CD4-positive, alpha-beta memory T cell (primary cell): ENCODE results near the gene CDK2. TPM values are rescaled to one million over a fixed set of nuclear protein-coding genes. Genes with fewer than 3 reads are reported as not detected.
A peak's percentile ranks its signal among the peaks of the same experiment; 100 is the strongest.
"Not testable (repeated sequence)": the region's sequence is repeated elsewhere in the genome, so short reads cannot be mapped to it uniquely, and the experiment has no call there.

Experiments
- CTCF ChIA-PET: fragments of 350-600 bp; sonication (Branson Sonifier 250); formaldehyde crosslinking; loops from one replicate; lab custom pipeline; 2021; ENCODE audit warnings: inconsistent platforms; ENCODE audit not compliant: partially characterized antibody; lab: Charles Lee
- POLR2A ChIA-PET: fragments of 350-600 bp; sonication (Branson Sonifier 250); formaldehyde crosslinking; loops from one replicate; lab custom pipeline; 2021; ENCODE audit not compliant: partially characterized antibody; lab: Charles Lee
- DNase-seq, 5 donors: peaks; one replicate each; pipeline versions ENCODE4 v3.0.0 to v3.0.0-alpha.2; 2020 to 2022; ENCODE audit warnings: mixed read lengths in 1 of 5
- H3K27ac ChIP-seq: one replicate; pipeline ENCODE4 v1.7.0; 2013; ENCODE audit warnings: low read depth, low read length
- H3K27me3 ChIP-seq: 2 replicates; pipeline ENCODE4 v1.7.0; 2013; ENCODE audit warnings: mild to moderate bottlenecking, low read length, moderate library complexity; ENCODE audit not compliant: insufficient read depth
- H3K36me3 ChIP-seq: 2 replicates; pipeline ENCODE4 v1.7.0; 2013; ENCODE audit warnings: mild to moderate bottlenecking, low read length, moderate library complexity; ENCODE audit not compliant: insufficient read depth
- H3K4me1 ChIP-seq: 2 replicates; pipeline ENCODE4 v1.7.0; 2013; ENCODE audit warnings: mild to moderate bottlenecking, low read length, moderate library complexity; ENCODE audit not compliant: insufficient read depth
- H3K4me3 ChIP-seq, 2 donors: one replicate each; pipeline ENCODE4 v1.7.0; 2013; ENCODE audit warnings: low read length in 2 of 2, mild to moderate bottlenecking in 1 of 2
- H3K9me3 ChIP-seq, 2 donors: one replicate each; pipeline ENCODE4 v1.7.0; 2013; ENCODE audit warnings: low read length in 2 of 2, control low read depth in 1 of 2; ENCODE audit not compliant: control insufficient read depth in 1 of 2
- H3K27ac Mint-ChIP-seq, 7 donors: one replicate each; pipeline ENCODE4 v1.8.0; 2020 to 2021; ENCODE audit warnings: mixed read lengths in 7 of 7, mild to moderate bottlenecking in 6 of 7, inconsistent platforms in 3 of 7, moderate library complexity in 3 of 7
- H3K27me3 Mint-ChIP-seq, 2 donors: one replicate each; pipeline ENCODE4 v1.8.0; 2020 to 2021; ENCODE audit warnings: mixed read lengths in 2 of 2
- H3K36me3 Mint-ChIP-seq, 2 donors: one replicate each; pipeline ENCODE4 v1.8.0; 2020 to 2021; ENCODE audit warnings: mixed read lengths in 2 of 2, inconsistent platforms in 1 of 2, mild to moderate bottlenecking in 1 of 2
- H3K4me1 Mint-ChIP-seq, 4 donors: one replicate each; pipeline ENCODE4 v1.8.0; 2020 to 2021; ENCODE audit warnings: mixed read lengths in 4 of 4, mild to moderate bottlenecking in 1 of 4
- H3K4me3 Mint-ChIP-seq, 8 donors: one replicate each; pipeline ENCODE4 v1.8.0; 2020 to 2021; ENCODE audit warnings: mixed read lengths in 8 of 8, mild to moderate bottlenecking in 7 of 8, moderate library complexity in 6 of 8, inconsistent platforms in 3 of 8
- H3K9me3 Mint-ChIP-seq, 8 donors: one replicate each; pipeline ENCODE4 v1.8.0; 2020 to 2021; ENCODE audit warnings: mixed read lengths in 8 of 8, mild to moderate bottlenecking in 5 of 8, inconsistent platforms in 3 of 8, moderate library complexity in 1 of 8
- intact Hi-C: fragments of 100-400 bp; cut with micrococcal nuclease; formaldehyde crosslinking; loops from one replicate; pipeline ENCODE4 v1.15.1; 2023
- polyA plus RNA-seq, 2 donors: library from polyadenylated mRNA; unstranded; fragments of 300-500 nt; fragmentation: Illumina TruSeq; gene quantifications; one replicate each; pipeline ENCODE4 v1.2.3, GENCODE V29; 2021
- total RNA-seq, 2 experiments: library from RNA; stranded (reverse); gene quantifications; one replicate each; pipeline ENCODE4 v1.2.3, GENCODE V29; 2021

The CDK2 gene
- total and polyA plus RNA-seq, 4 experiments from 2014 or later, result 4.7 to 21.5 (median 11.6) TPM

GRCh38 chr12:55973599-55974307 lies 7.1 kb downstream of the CDK2 start, which contains the start of gene RAB5B:
TSS of gene RAB5B (plus strand) at chr12:55974078. CDS start at chr12:55986961, 12,883 bp downstream.
- Histone ChIP-seq H3K9me3 (no peaks in the 10 kb centered on the region), H3K27me3 (no peaks in the 10 kb centered on the region), H3K4me3 (peak within 1 kb of the TSS; percentile 60 to 73), H3K36me3 (no peaks in the 10 kb centered on the region), H3K27ac (peak within 1 kb of the TSS; percentile 87), H3K4me1 (peaks cover 37% of the 10 kb centered on the region)
- no peak within 1 kb of the TSS for H3K4me3 Mint-ChIP-seq
- peak; percentile 95 to 100 (median 99) for DNase-seq
- ChIA-PET POLR2A (interaction anchor here (0.5 to 3.8 kb wide), 60 partner anchors 8 to 703 kb away, joined by 3 to 155 read pairs (median 5); partner anchors contain the start of genes BLOC1S1, COQ10A, DGKA and DNAJC14), CTCF (interaction anchor here (0.7 to 2.5 kb wide), 19 partner anchors 15 to 248 kb away, joined by 3 to 15 read pairs (median 4); partner anchors contain the start of genes DGKA, DNAJC14, ORMDL2 and PA2G4)
- no peak within 1 kb of the TSS for H3K27ac Mint-ChIP-seq
- intact Hi-C loops, result loop anchor here (1.0 to 2.0 kb wide), 8 partner anchors 17 to 156 kb away; partner anchors contain the start of genes DNAJC14, PA2G4, RPL41 and RPS26
- peaks cover 14 to 30% (median 23%) of the 10 kb centered on the region in 4 donors for H3K4me1 Mint-ChIP-seq
- H3K36me3 Mint-ChIP-seq, result peaks cover 0 to 10% of the 10 kb centered on the region in 2 donors
- no peaks in the 10 kb centered on the region for H3K27me3 Mint-ChIP-seq
- no peaks in the 10 kb centered on the region for H3K9me3 Mint-ChIP-seq

- ChIA-PET POLR2A (interaction anchor here (0.5 to 3.8 kb wide), 58 partner anchors 9 to 671 kb away, joined by 3 to 155 read pairs (median 5); partner anchors contain the start of genes BLOC1S1, COQ10A, DGKA and DNAJC14), CTCF (interaction anchor here (0.9 to 2.5 kb wide), 15 partner anchors 16 to 248 kb away, joined by 3 to 15 read pairs (median 5); partner anchors contain the start of genes DGKA, ORMDL2, PA2G4 and RNF41)
- peaks cover 17 to 36% (median 27%) of the 10 kb centered on the region in 4 donors for H3K4me1 Mint-ChIP-seq
- H3K9me3 Mint-ChIP-seq, result no peaks in the 10 kb centered on the region
- no peak overlapping the region for H3K27ac Mint-ChIP-seq
- H3K4me3 Mint-ChIP-seq, result no peak overlapping the region
- Histone ChIP-seq H3K27ac (peak overlapping the region; percentile 87), H3K27me3 (no peaks in the 10 kb centered on the region), H3K4me1 (peaks cover 38% of the 10 kb centered on the region), H3K9me3 (no peaks in the 10 kb centered on the region), H3K4me3 (peak overlapping the region; percentile 60 to 73), H3K36me3 (no peaks in the 10 kb centered on the region)
- no peak for DNase-seq
- intact Hi-C loops, result loop anchor here (2.0 kb wide), 1 partner anchor 22 kb away; the partner anchor contains the start of gene SUOX
- H3K27me3 Mint-ChIP-seq, result no peaks in the 10 kb centered on the region
- H3K36me3 Mint-ChIP-seq, result peaks cover 3 to 16% of the 10 kb centered on the region in 2 donors
Measured at GRCh38 chr12:55974308-55974730, 7.7 kb downstream of the CDK2 start.

GRCh38 chr12:55978393-55978792 lies 11.8 kb downstream of the CDK2 start:
- ChIA-PET CTCF (interaction anchor here (0.9 to 1.8 kb wide), 2 partner anchors 17 to 18 kb away, joined by 4 to 6 read pairs; partner anchors contain the start of gene SUOX), POLR2A (interaction anchor here (0.7 to 1.8 kb wide), 2 partner anchors 23 to 48 kb away, joined by 3 to 12 read pairs; no protein-coding TSS in a partner anchor)
- H3K9me3 ChIP-seq, result no peaks in the 10 kb centered on the region
- Mint-ChIP-seq H3K4me3 (no peak overlapping the region), H3K9me3 (no peaks in the 10 kb centered on the region), H3K36me3 (peaks cover 15 to 44% of the 10 kb centered on the region in 2 donors), H3K4me1 (peaks cover 27 to 43% (median 32%) of the 10 kb centered on the region in 4 donors), H3K27ac (peak overlapping the region in 1 of 7 donors; percentile 22), H3K27me3 (no peaks in the 10 kb centered on the region)
- no peaks in the 10 kb centered on the region for H3K27me3 ChIP-seq
- intact Hi-C loops, result no loop called here
- no peak for DNase-seq
- peaks cover 13% of the 10 kb centered on the region for H3K36me3 ChIP-seq
- H3K4me1 ChIP-seq, result peaks cover 33% of the 10 kb centered on the region
- no peak overlapping the region for H3K4me3 ChIP-seq
- no peak overlapping the region for H3K27ac ChIP-seq

- peak overlapping the region in 2 of 7 donors; percentile 41 to 89 for H3K27ac Mint-ChIP-seq
- H3K27me3 Mint-ChIP-seq, result no peaks in the 10 kb centered on the region
- H3K4me3 Mint-ChIP-seq, result no peak overlapping the region
- peaks cover 20 to 50% of the 10 kb centered on the region in 2 donors for H3K36me3 Mint-ChIP-seq
- DNase-seq, result no peak
- H3K4me1 ChIP-seq, result peaks cover 33% of the 10 kb centered on the region
- no peak overlapping the region for H3K4me3 ChIP-seq
- CTCF ChIA-PET, result interaction anchor here (1.8 kb wide), 1 partner anchor 16 kb away, joined by 6 read pairs; no protein-coding TSS in a partner anchor
- POLR2A ChIA-PET, result no interaction called here
- H3K27ac ChIP-seq, result no peak overlapping the region
- peaks cover 13% of the 10 kb centered on the region for H3K36me3 ChIP-seq
- no peaks in the 10 kb centered on the region for H3K27me3 ChIP-seq
- intact Hi-C loops, result no loop called here
- H3K9me3 ChIP-seq, result no peaks in the 10 kb centered on the region
- peaks cover 27 to 43% (median 32%) of the 10 kb centered on the region in 4 donors for H3K4me1 Mint-ChIP-seq
- H3K9me3 Mint-ChIP-seq, result no peaks in the 10 kb centered on the region
Measured at GRCh38 chr12:55979069-55979468, 12.4 kb downstream of the CDK2 start.

GRCh38 chr12:55981882-55982281 lies 15.3 kb downstream of the CDK2 start:
- H3K4me3 ChIP-seq, H3K27ac Mint-ChIP-seq, H3K27me3 ChIP-seq, H3K27me3 Mint-ChIP-seq, H3K27ac ChIP-seq, DNase-seq, H3K4me3 Mint-ChIP-seq, H3K9me3 Mint-ChIP-seq, intact Hi-C loops, H3K9me3 ChIP-seq: not testable (repeated sequence)
- CTCF ChIA-PET, result interaction anchor here (0.7 to 1.7 kb wide), 5 partner anchors 14 to 243 kb away, joined by 3 to 4 read pairs (median 3); no protein-coding TSS in a partner anchor
- Histone ChIP-seq H3K4me1 (peaks cover 11% of the 10 kb centered on the region), H3K36me3 (peaks cover 24% of the 10 kb centered on the region)
- peaks cover 24 to 63% of the 10 kb centered on the region in 2 donors for H3K36me3 Mint-ChIP-seq
- POLR2A ChIA-PET, result interaction anchor here (0.6 to 1.4 kb wide), 4 partner anchors 14 to 36 kb away, joined by 3 to 4 read pairs (median 3); no protein-coding TSS in a partner anchor
- peaks cover 19 to 33% (median 20%) of the 10 kb centered on the region in 4 donors for H3K4me1 Mint-ChIP-seq

GRCh38 chr12:55982319-55982936 lies 15.8 kb downstream of the CDK2 start:
- no peaks in the 10 kb centered on the region for H3K9me3 Mint-ChIP-seq
- H3K4me1 Mint-ChIP-seq, result peaks cover 15 to 29% (median 18%) of the 10 kb centered on the region in 4 donors
- ChIA-PET CTCF (interaction anchor here (0.7 to 1.9 kb wide), 6 partner anchors 11 to 244 kb away, joined by 3 to 6 read pairs (median 4); no protein-coding TSS in a partner anchor), POLR2A (interaction anchor here (0.6 to 4.7 kb wide), 4 partner anchors 8 to 36 kb away, joined by 3 to 25 read pairs (median 4); partner anchors contain the start of gene RAB5B)
- DNase-seq, result no peak
- no peak overlapping the region for H3K4me3 Mint-ChIP-seq
- H3K36me3 ChIP-seq, result peaks cover 24% of the 10 kb centered on the region
- H3K4me3 ChIP-seq, result no peak overlapping the region
- no peaks in the 10 kb centered on the region for H3K27me3 Mint-ChIP-seq
- no peak overlapping the region for H3K27ac ChIP-seq
- H3K4me1 ChIP-seq, result peaks cover 8% of the 10 kb centered on the region
- intact Hi-C loops, result no loop called here
- peak overlapping the region in 3 of 7 donors; percentile 10 to 56 (median 42) for H3K27ac Mint-ChIP-seq
- no peaks in the 10 kb centered on the region for H3K27me3 ChIP-seq
- peaks cover 24 to 64% of the 10 kb centered on the region in 2 donors for H3K36me3 Mint-ChIP-seq
- H3K9me3 ChIP-seq, result no peaks in the 10 kb centered on the region
